Cardiac muscle cell (in vitro differentiated cells and primary cell): ENCODE measurements around the gene ADAP2. TPM values are rescaled to one million over a fixed set of nuclear protein-coding genes. Genes with fewer than 3 reads are reported as not detected.

Source experiments
- DNase-seq, 2 donors: peaks; one replicate each; pipeline versions ENCODE4 v3.0.0 to v3.0.0-alpha.2; 2010 to 2017; ENCODE audit warnings: low read depth in 1 of 2, low spot score in 1 of 2
- H3K27ac ChIP-seq: fragments of 200-600 bp; sonication (generic); 2 replicates; pipeline ENCODE4 v1.5.1; 2016
- H3K27me3 ChIP-seq: fragments of 200-600 bp; sonication (generic); 2 replicates; pipeline ENCODE4 v1.6.0; 2016; ENCODE audit warnings: control low read depth
- H3K36me3 ChIP-seq: fragments of 200-600 bp; sonication (generic); 2 replicates; pipeline ENCODE4 v1.5.1; 2016; ENCODE audit warnings: control low read depth
- H3K4me1 ChIP-seq: fragments of 200-600 bp; sonication (generic); 2 replicates; pipeline ENCODE4 v1.8.1; 2017; ENCODE audit warnings: low read depth, mild to moderate bottlenecking, mixed run types
- H3K4me3 ChIP-seq: fragments of 200-600 bp; sonication (generic); 2 replicates; pipeline ENCODE4 v1.5.1; 2016; ENCODE audit warnings: mild to moderate bottlenecking
- H3K9me3 ChIP-seq: fragments of 200-600 bp; sonication (generic); 2 replicates; pipeline ENCODE4 v1.5.1; 2017; ENCODE audit warnings: low read depth, mild to moderate bottlenecking, control low read depth
- CTCF ChIP-seq: IDR thresholded peaks from 2 replicates; pipeline ENCODE4 v1.5.1; 2012; ENCODE audit warnings: low read depth, mild to moderate bottlenecking, low read length
- polyA plus RNA-seq: library from polyadenylated mRNA; unstranded; fragments of >200 nt; fragmentation: Nextera tagmentation; extraction: Ambion mirVana; gene quantifications from 2 replicates; pipeline ENCODE4 v1.2.1, GENCODE V29; 2016
- total RNA-seq: library from RNA; depleted of rRNA; stranded (reverse); fragments of >200 nt; gene quantifications from 2 replicates; pipeline ENCODE4 v1.2.3, GENCODE V29; 2016

ADAP2 gene
- total and polyA plus RNA-seq, 2 experiments from 2014 or later = 0.71 to 1.0 TPM

- Histone ChIP-seq H3K9me3 (no peaks in the 10 kb centered on the region), H3K27ac (no peak overlapping the region), H3K4me3 (no peak overlapping the region), H3K4me1 (no peaks in the 10 kb centered on the region), H3K36me3 (no peaks in the 10 kb centered on the region), H3K27me3 (no peaks in the 10 kb centered on the region)
- DNase-seq = no peak
- no peak for TF ChIP-seq CTCF
These were observed 76.1 kb downstream of the ADAP2 start for GRCh38 chr17:30997842-30998241.

- Histone ChIP-seq H3K4me1 (no peaks in the 10 kb centered on the region), H3K27me3 (no peaks in the 10 kb centered on the region), H3K9me3 (no peaks in the 10 kb centered on the region), H3K36me3 (no peaks in the 10 kb centered on the region), H3K4me3 (no peak overlapping the region), H3K27ac (no peak overlapping the region)
- DNase-seq = no peak
- no peak for TF ChIP-seq CTCF
These were observed 80.3 kb downstream of the ADAP2 start for GRCh38 chr17:31002047-31002446.

GRCh38 chr17:31003225-31003866 lies 81.6 kb downstream of the ADAP2 start:
- no peak for DNase-seq
- no peak for TF ChIP-seq CTCF
- Histone ChIP-seq H3K36me3 (no peaks in the 10 kb centered on the region), H3K9me3 (no peaks in the 10 kb centered on the region), H3K27me3 (peaks cover 12% of the 10 kb centered on the region), H3K4me3 (no peak overlapping the region), H3K4me1 (no peaks in the 10 kb centered on the region), H3K27ac (no peak overlapping the region)

GRCh38 chr17:31004160-31004559 lies 82.4 kb downstream of the ADAP2 start:
- Histone ChIP-seq H3K27ac (no peak overlapping the region), H3K27me3 (peaks cover 20% of the 10 kb centered on the region), H3K4me3 (no peak overlapping the region), H3K4me1 (no peaks in the 10 kb centered on the region), H3K36me3 (no peaks in the 10 kb centered on the region), H3K9me3 (no peaks in the 10 kb centered on the region)
- no peak for DNase-seq
- no peak for TF ChIP-seq CTCF

GRCh38 chr17:31007695-31008373 lies 86.1 kb downstream of the ADAP2 start:
- no peak for TF ChIP-seq CTCF
- Histone ChIP-seq H3K4me1 (no peaks in the 10 kb centered on the region), H3K4me3 (peak overlapping the region; percentile 32), H3K27me3 (peaks cover 43% of the 10 kb centered on the region), H3K9me3 (no peaks in the 10 kb centered on the region), H3K36me3 (no peaks in the 10 kb centered on the region), H3K27ac (no peak overlapping the region)
- no peak for DNase-seq
